Measurements from ENCODE around the gene CHRD. TPM values are rescaled to one million over a fixed set of nuclear protein-coding genes. Genes with fewer than 3 reads are reported as not detected.

Gene CHRD
- polyA plus RNA-seq, 1 of the 3 experiments (the other 2 are of a cell fraction): 0.95 TPM

- TF ChIP-seq REST (IDR thresholded peaks at IDR 0.05; ENCODE audit: low read depth, low read length) (no peak), SMC3 (IDR thresholded peaks at IDR 0.05; ENCODE audit: low read depth, low read length) (no peak), FOSL2 (IDR thresholded peaks at IDR 0.05; ENCODE audit: borderline replicate concordance, low read depth) (no peak), EP300 (IDR thresholded peaks at IDR 0.05; ENCODE audit: borderline replicate concordance in 1 of 2, low read depth in 1 of 2, low read length in 1 of 2) (no peak)
These were observed 29.6 kb downstream of the CHRD start (continued) for GRCh38 chr3:184409331-184409926.

DNA sequence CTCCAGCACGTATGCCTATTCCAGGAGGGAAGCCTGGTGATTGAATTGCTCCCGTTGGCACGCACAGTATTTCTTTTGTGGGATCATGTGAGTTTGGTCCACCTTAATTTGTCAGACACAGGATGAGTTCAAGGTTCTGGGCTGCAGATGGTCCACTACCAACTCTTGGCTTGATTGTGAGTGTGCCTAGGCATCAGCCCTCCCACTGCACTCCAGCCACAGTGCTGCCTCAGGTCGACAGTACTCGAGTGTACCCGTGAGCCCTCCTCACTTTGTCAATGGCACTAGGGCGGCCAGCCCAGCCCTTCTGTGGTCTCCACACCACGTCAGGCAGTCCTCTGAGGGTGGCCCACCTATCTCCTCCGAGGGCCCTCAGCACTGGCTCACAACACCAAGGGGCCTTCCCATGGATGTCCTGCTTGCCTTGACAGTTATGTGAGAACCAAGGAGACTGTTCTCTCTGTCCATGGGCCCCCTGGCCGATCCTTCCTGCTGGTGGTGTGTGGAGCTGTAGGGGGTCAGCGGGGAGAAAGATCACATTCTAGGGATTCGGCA lies 30.2 kb downstream of the CHRD start:
- CTCF ChIA-PET: interaction anchor here (0.6 kb wide), 1 partner anchor 369 kb away, joined by 3 read pairs; no protein-coding TSS in a partner anchor
- TF ChIP-seq EZH2phosphoT487 (IDR thresholded peaks at IDR 0.05; ENCODE audit: borderline replicate concordance, low read depth): no peak
- TF ChIP-seq ZBTB33 (IDR thresholded peaks at IDR 0.05; ENCODE audit: borderline replicate concordance, low read depth): no peak
- no peak for TF ChIP-seq FOSL2 (IDR thresholded peaks at IDR 0.05; ENCODE audit: borderline replicate concordance, low read depth)
- TF ChIP-seq SIN3A (IDR thresholded peaks at IDR 0.05; ENCODE audit: borderline replicate concordance, low read depth, low read length): no peak
- TF ChIP-seq RFX5 (IDR thresholded peaks at IDR 0.05; ENCODE audit: low read length): no peak
- no peak for TF ChIP-seq GATA2 (CRISPR knock-in tag; IDR thresholded peaks at IDR 0.05)
- TF ChIP-seq MXI1 (IDR thresholded peaks at IDR 0.05; ENCODE audit: low read depth, low read length): no peak
- TF ChIP-seq RCOR1 (IDR thresholded peaks at IDR 0.05; ENCODE audit: low read length): no peak
- TF ChIP-seq NFIC (IDR thresholded peaks at IDR 0.05; ENCODE audit: borderline replicate concordance): no peak
- TF ChIP-seq MEF2A (IDR thresholded peaks at IDR 0.05; ENCODE audit: borderline replicate concordance, low read depth): no peak
- TF ChIP-seq RXRA (IDR thresholded peaks at IDR 0.05; ENCODE audit: borderline replicate concordance, low read depth): no peak
- POLR2A ChIA-PET: no interaction called here

More for the DNA sequence above, 30.2 kb downstream of the CHRD start:
- H3K9me3 ChIP-seq: no peaks in the 10 kb centered on the region
- H3K4me3 ChIP-seq (ENCODE audit: low read depth in 2 of 2, low read length in 1 of 2): no peak overlapping the region
- H3K36me3 ChIP-seq (replicated peaks in 1 of 2; ENCODE audit: control insufficient read depth in 1 of 2, insufficient read depth in 2 of 2, low read length in 1 of 2): no peaks in the 10 kb centered on the region
- no peaks in the 10 kb centered on the region for H4K20me1 ChIP-seq (ENCODE audit: insufficient read depth)
- H2AFZ ChIP-seq (ENCODE audit: low read depth): no peak overlapping the region
- no peak overlapping the region for H3K4me2 ChIP-seq
- H3K9me2 ChIP-seq: no peaks in the 10 kb centered on the region
- no peak overlapping the region for H3K27ac ChIP-seq (ENCODE audit: low read depth in 2 of 2, low read length in 1 of 2)
- H3F3A ChIP-seq (replicated peaks; ENCODE audit: insufficient read depth): no peaks in the 10 kb centered on the region
- H3K4me1 ChIP-seq (ENCODE audit: control insufficient read depth in 1 of 2, insufficient read depth in 2 of 2, low read depth in 1 of 2, low read length in 1 of 2): no peaks in the 10 kb centered on the region
- no peaks in the 10 kb centered on the region for H3K27me3 ChIP-seq (ENCODE audit: insufficient read depth)
- H3K79me2 ChIP-seq (ENCODE audit: insufficient read depth): no peaks in the 10 kb centered on the region
- no peak overlapping the region for H3K9ac ChIP-seq
- WGBS (ENCODE audit: low lambda C conversion rate): 54% methylated on average over 9 of the region's 12 CpGs
- DNase-seq: no peak
